B cell (primary cell): ENCODE data around the gene POTEG. TPM values are rescaled to one million over a fixed set of nuclear protein-coding genes. Genes with fewer than 3 reads are reported as not detected.
"Not testable (repeated sequence)": the region's sequence is repeated elsewhere in the genome, so short reads cannot be mapped to it uniquely, and the experiment has no call there.

Source experiments
- ATAC-seq: fragments of 200-7000 bp; cut with Tn5 transposase; one replicate; pipeline ENCODE4 v1.10.0; 2021; ENCODE audit warnings: low read depth, mild to moderate bottlenecking, moderate number of reproducible peaks, moderate library complexity
- CTCF ChIA-PET: fragments of 350-600 bp; sonication (Branson Sonifier 250); formaldehyde crosslinking; loops from one replicate; lab custom pipeline; 2021; ENCODE audit warnings: antibody characterized with exemption, inconsistent platforms; lab: Charles Lee
- POLR2A ChIA-PET: fragments of 350-600 bp; sonication (Branson Sonifier 250); formaldehyde crosslinking; loops from one replicate; lab custom pipeline; 2021; ENCODE audit warnings: antibody characterized with exemption; lab: Charles Lee
- DNase-seq: peaks from one replicate; pipeline ENCODE4 v3.0.0; 2013
- H2AFZ ChIP-seq: 2 replicates; pipeline ENCODE4 v1.6.1; 2012; ENCODE audit warnings: mild to moderate bottlenecking, low read depth, low read length; ENCODE audit not compliant: insufficient read depth, poor library complexity, severe bottlenecking
- H3K27ac ChIP-seq, 2 donors: 1 replicate in 1 of 2; 2 replicates in 1 of 2; pipeline ENCODE4 v1.5.1; 2012 to 2013; ENCODE audit warnings: low read length in 2 of 2, mild to moderate bottlenecking in 2 of 2, moderate library complexity in 1 of 2
- H3K27me3 ChIP-seq, 4 experiments: fragments of 200-600 bp in 1 of 4; sonication (generic) in 1 of 4; replicated peaks in 1 of 4; 1 replicate in 2 of 4; 2 replicates in 2 of 4; pipeline versions ENCODE4 v1.6.1 to v1.7.0; 2013 to 2016; ENCODE audit warnings: low read length in 3 of 4, mild to moderate bottlenecking in 2 of 4, mixed read lengths in 1 of 4, moderate library complexity in 1 of 4; ENCODE audit not compliant: insufficient read depth in 4 of 4, control insufficient read depth in 3 of 4; ENCODE audit errors: control extremely low read depth in 1 of 4
- H3K36me3 ChIP-seq, 2 experiments: replicated peaks in 1 of 2; 1 replicate in 1 of 2; 2 replicates in 1 of 2; pipeline versions ENCODE4 v1.6.1 to v1.7.1; 2013; ENCODE audit warnings: low read length in 1 of 2; ENCODE audit not compliant: insufficient read depth in 2 of 2, control insufficient read depth in 1 of 2; ENCODE audit errors: control extremely low read depth in 1 of 2, extremely low read depth in 1 of 2
- H3K4me1 ChIP-seq, 2 donors: fragments of 200-600 bp in 1 of 2; sonication (generic) in 1 of 2; 1 replicate in 1 of 2; 2 replicates in 1 of 2; pipeline versions ENCODE4 v1.5.1 to v1.6.1; 2013 to 2017; ENCODE audit warnings: low read length in 2 of 2; ENCODE audit not compliant: control insufficient read depth in 2 of 2, insufficient read depth in 2 of 2
- H3K4me2 ChIP-seq: replicated peaks from 2 replicates; pipeline ENCODE3; 2012; ENCODE audit warnings: mild to moderate bottlenecking, low read depth, low read length; ENCODE audit not compliant: poor library complexity, severe bottlenecking
- H3K4me3 ChIP-seq, 5 experiments: fragments of 200-600 bp in 1 of 5; sonication (generic) in 1 of 5; 1 replicate in 3 of 5; 2 replicates in 2 of 5; pipeline versions ENCODE4 v1.5.1 to v1.7.0; 2011 to 2016; ENCODE audit warnings: low read length in 4 of 5, mild to moderate bottlenecking in 4 of 5, low read depth in 2 of 5, control low read depth in 1 of 5, moderate library complexity in 1 of 5; ENCODE audit not compliant: insufficient read depth in 1 of 5; ENCODE audit errors: control extremely low read depth in 1 of 5, extremely low read depth in 1 of 5
- H3K79me2 ChIP-seq: fragments of 200-600 bp; sonication (generic); one replicate; pipeline ENCODE4 v1.6.0; 2016; ENCODE audit warnings: low read length; ENCODE audit not compliant: control insufficient read depth, insufficient read depth
- H3K9ac ChIP-seq: fragments of 200-600 bp; sonication (generic); 2 replicates; pipeline ENCODE4 v1.6.1; 2017; ENCODE audit warnings: mild to moderate bottlenecking, low read length, moderate library complexity
- H3K9me3 ChIP-seq, 3 donors: one replicate each; pipeline versions ENCODE4 v1.6.1 to v1.7.1; 2013; ENCODE audit warnings: low read length in 2 of 3; ENCODE audit not compliant: control insufficient read depth in 2 of 3, insufficient read depth in 1 of 3; ENCODE audit errors: control extremely low read depth in 1 of 3
- H4K20me1 ChIP-seq: 2 replicates; pipeline ENCODE4 v1.6.0; 2012; ENCODE audit warnings: mild to moderate bottlenecking, low read length; ENCODE audit not compliant: insufficient read depth, control insufficient read depth, poor library complexity, severe bottlenecking
- H3K27ac Mint-ChIP-seq: one replicate; pipeline ENCODE4 v1.8.0; 2021; ENCODE audit warnings: mixed read lengths
- H3K27me3 Mint-ChIP-seq: one replicate; pipeline ENCODE4 v1.8.0; 2021; ENCODE audit warnings: mixed read lengths
- H3K4me1 Mint-ChIP-seq: one replicate; pipeline ENCODE4 v1.8.0; 2021; ENCODE audit warnings: mixed read lengths
- H3K4me3 Mint-ChIP-seq: one replicate; pipeline ENCODE4 v1.8.0; 2021; ENCODE audit warnings: mixed read lengths
- H3K9me3 Mint-ChIP-seq: one replicate; pipeline ENCODE4 v1.8.0; 2022; ENCODE audit warnings: mixed read lengths; ENCODE audit not compliant: insufficient read depth
- WGBS: methylation state at CpG from one replicate; pipeline ENCODE4 v1.1.5; 2013; ENCODE audit warnings: missing lambda C conversion rate; ENCODE audit not compliant: insufficient coverage; 5-methylcytosine and 5-hydroxymethylcytosine counted together
- intact Hi-C: fragments of 100-400 bp; cut with micrococcal nuclease; formaldehyde crosslinking; loops from one replicate; pipeline ENCODE4 v1.10.0; 2022
- polyA plus RNA-seq: library from polyadenylated mRNA; depleted of rRNA; stranded (reverse); fragments of >200 nt; gene quantifications from 2 replicates; pipeline ENCODE4 v1.2.3, GENCODE V29; 2012
- total RNA-seq, 2 donors: library from RNA; stranded (reverse); fragments of 120-200 nt in 1 of 2; gene quantifications; 1 replicate in 1 of 2; 2 replicates in 1 of 2; pipeline versions ENCODE4 v1.2.3 to v1.2.4, GENCODE V29; 2013 to 2022

POTEG gene
- total and polyA plus RNA-seq, 2 donors (not counting 1 experiment from before 2014, with no cell fraction given): 0.24 TPM; not detected in 1

GRCh38 chr14:19371767-19372166, 62.4 kb downstream of the POTEG start:
- H3K27me3 ChIP-seq, ATAC-seq, intact Hi-C loops, H3K27ac ChIP-seq, H2AFZ ChIP-seq, H3K4me2 ChIP-seq, H3K9ac ChIP-seq, H3K4me3 Mint-ChIP-seq, H3K79me2 ChIP-seq, H3K36me3 ChIP-seq, H3K4me3 ChIP-seq, H3K4me1 ChIP-seq, DNase-seq, H4K20me1 ChIP-seq, H3K27ac Mint-ChIP-seq, CTCF ChIA-PET, H3K27me3 Mint-ChIP-seq, H3K9me3 Mint-ChIP-seq, POLR2A ChIA-PET, H3K4me1 Mint-ChIP-seq: not testable (repeated sequence)
- WGBS: 40% methylated on average over 1 of the region's 16 CpGs
- peaks cover 0 to 19% (median 0%) of the 10 kb centered on the region in 3 donors for H3K9me3 ChIP-seq

- CTCF ChIA-PET, H4K20me1 ChIP-seq, H3K4me3 Mint-ChIP-seq, H3K9ac ChIP-seq, H3K36me3 ChIP-seq, H3K4me3 ChIP-seq, H3K9me3 Mint-ChIP-seq, ATAC-seq, H3K27ac Mint-ChIP-seq, H3K27me3 ChIP-seq, POLR2A ChIA-PET, H2AFZ ChIP-seq, H3K4me1 Mint-ChIP-seq, H3K79me2 ChIP-seq, DNase-seq, H3K9me3 ChIP-seq, H3K27ac ChIP-seq, H3K27me3 Mint-ChIP-seq, H3K4me2 ChIP-seq, intact Hi-C loops, H3K4me1 ChIP-seq: not testable (repeated sequence)
- WGBS: no CpG with 5 or more reads among the region's 16 CpGs
Measured at GRCh38 chr14:19362803-19363202, 71.3 kb downstream of the POTEG start.

- H3K9me3 ChIP-seq, intact Hi-C loops, H3K27ac Mint-ChIP-seq, H3K27me3 ChIP-seq, H3K4me1 Mint-ChIP-seq, ATAC-seq, H3K9ac ChIP-seq, H3K4me2 ChIP-seq, H3K27me3 Mint-ChIP-seq, H2AFZ ChIP-seq, H3K4me3 Mint-ChIP-seq, H4K20me1 ChIP-seq, DNase-seq, H3K4me3 ChIP-seq, H3K36me3 ChIP-seq, H3K79me2 ChIP-seq, H3K27ac ChIP-seq, H3K4me1 ChIP-seq, CTCF ChIA-PET, H3K9me3 Mint-ChIP-seq, POLR2A ChIA-PET: not testable (repeated sequence)
- 98% methylated on average over 4 of the region's 18 CpGs for WGBS
Measured at GRCh38 chr14:19362323-19362722, 71.8 kb downstream of the POTEG start.

GRCh38 chr14:19361636-19362253, 72.4 kb downstream of the POTEG start:
- H2AFZ ChIP-seq, CTCF ChIA-PET, H3K9ac ChIP-seq, H3K27ac ChIP-seq, H3K9me3 Mint-ChIP-seq, H3K4me1 Mint-ChIP-seq, intact Hi-C loops, POLR2A ChIA-PET, DNase-seq, H3K27me3 Mint-ChIP-seq, ATAC-seq, H3K27me3 ChIP-seq, H3K9me3 ChIP-seq, H3K36me3 ChIP-seq, H3K4me1 ChIP-seq, H3K4me3 ChIP-seq, H4K20me1 ChIP-seq, H3K79me2 ChIP-seq, H3K4me3 Mint-ChIP-seq, H3K4me2 ChIP-seq, H3K27ac Mint-ChIP-seq: not testable (repeated sequence)
- no CpG with 5 or more reads among the region's 38 CpGs for WGBS
